ENCODE measurements around the gene NRBF2.
"Not testable (repeated sequence)": the region's sequence is repeated elsewhere in the genome, so short reads cannot be mapped to it uniquely, and the experiment has no call there.

The NRBF2 gene

GRCh38 chr10:63133056-63133820, at the start of gene NRBF2:
NRBF2 (plus strand) TSS chr10:63133328; CDS start chr10:63133471, 143 bp downstream.
- DNase-seq: peak; percentile 98
- in situ Hi-C loops (cut with MboI; ENCODE audit: low pct_unique_long_range_greater_than_20kb, low sequenced_read_pairs): no loop called here

- DNase-seq; in situ Hi-C loops (cut with MboI; ENCODE audit: low pct_unique_long_range_greater_than_20kb, low sequenced_read_pairs): not testable (repeated sequence)
Measured at GRCh38 chr10:63083406-63083805, 49.7 kb upstream of the NRBF2 start.

- in situ Hi-C loops (cut with MboI; ENCODE audit: low pct_unique_long_range_greater_than_20kb, low sequenced_read_pairs): no loop called here
- DNase-seq: peak; percentile 73
Measured at GRCh38 chr10:63083904-63084689, 49.0 kb upstream of the NRBF2 start.

GRCh38 chr10:63084690-63085382, 48.3 kb upstream of the NRBF2 start:
- DNase-seq: no peak
- in situ Hi-C loops (cut with MboI; ENCODE audit: low pct_unique_long_range_greater_than_20kb, low sequenced_read_pairs): no loop called here

- DNase-seq: no peak
- in situ Hi-C loops (cut with MboI; ENCODE audit: low pct_unique_long_range_greater_than_20kb, low sequenced_read_pairs): no loop called here
Measured at GRCh38 chr10:63093227-63093626, 39.9 kb upstream of the NRBF2 start.

- in situ Hi-C loops (cut with MboI; ENCODE audit: low pct_unique_long_range_greater_than_20kb, low sequenced_read_pairs): no loop called here
- DNase-seq: no peak
Measured at GRCh38 chr10:63094405-63094804, 38.7 kb upstream of the NRBF2 start.

GRCh38 chr10:63094881-63095280, 38.2 kb upstream of the NRBF2 start:
- DNase-seq: no peak
- in situ Hi-C loops (cut with MboI; ENCODE audit: low pct_unique_long_range_greater_than_20kb, low sequenced_read_pairs): no loop called here

GRCh38 chr10:63099734-63100133, 33.4 kb upstream of the NRBF2 start:
- DNase-seq: no peak
- in situ Hi-C loops (cut with MboI; ENCODE audit: low pct_unique_long_range_greater_than_20kb, low sequenced_read_pairs): no loop called here

- in situ Hi-C loops (cut with MboI; ENCODE audit: low pct_unique_long_range_greater_than_20kb, low sequenced_read_pairs); DNase-seq: not testable (repeated sequence)
Measured at GRCh38 chr10:63101091-63101490, 32.0 kb upstream of the NRBF2 start.

- DNase-seq; in situ Hi-C loops (cut with MboI; ENCODE audit: low pct_unique_long_range_greater_than_20kb, low sequenced_read_pairs): not testable (repeated sequence)
Measured at GRCh38 chr10:63102279-63102883, 30.7 kb upstream of the NRBF2 start.

- DNase-seq; in situ Hi-C loops (cut with MboI; ENCODE audit: low pct_unique_long_range_greater_than_20kb, low sequenced_read_pairs): not testable (repeated sequence)
Measured at GRCh38 chr10:63103178-63103577, 29.9 kb upstream of the NRBF2 start.

GRCh38 chr10:63103971-63104409, 29.1 kb upstream of the NRBF2 start:
- in situ Hi-C loops (cut with MboI; ENCODE audit: low pct_unique_long_range_greater_than_20kb, low sequenced_read_pairs): no loop called here

GRCh38 chr10:63105225-63106110, 27.7 kb upstream of the NRBF2 start:
- in situ Hi-C loops (cut with MboI; ENCODE audit: low pct_unique_long_range_greater_than_20kb, low sequenced_read_pairs): no loop called here
- DNase-seq: no peak

More at GRCh38 chr10:63103971-63104409, 29.1 kb upstream of the NRBF2 start:
- no peak for DNase-seq

GRCh38 chr10:63106111-63106755, 26.9 kb upstream of the NRBF2 start:
- DNase-seq: no peak
- in situ Hi-C loops (cut with MboI; ENCODE audit: low pct_unique_long_range_greater_than_20kb, low sequenced_read_pairs): no loop called here

GRCh38 chr10:63107943-63108437, 25.1 kb upstream of the NRBF2 start:
- in situ Hi-C loops (cut with MboI; ENCODE audit: low pct_unique_long_range_greater_than_20kb, low sequenced_read_pairs): no loop called here
- no peak for DNase-seq

GRCh38 chr10:63110940-63111339, 22.2 kb upstream of the NRBF2 start:
- in situ Hi-C loops (cut with MboI; ENCODE audit: low pct_unique_long_range_greater_than_20kb, low sequenced_read_pairs): no loop called here
- no peak for DNase-seq

- no peak for DNase-seq
- in situ Hi-C loops (cut with MboI; ENCODE audit: low pct_unique_long_range_greater_than_20kb, low sequenced_read_pairs): no loop called here
Measured at GRCh38 chr10:63114031-63114814, 18.9 kb upstream of the NRBF2 start.

All from KBM-7 (cell line).